Glutamatergic neuron (in vitro differentiated cells): ENCODE data around the gene CDS2. TPM values are rescaled to one million over a fixed set of nuclear protein-coding genes. Genes with fewer than 3 reads are reported as not detected.

Experiments
- DNase-seq: peaks from one replicate; pipeline ENCODE4 v3.0.0; 2022
- H3K27ac Mint-ChIP-seq: one replicate; pipeline ENCODE4 v1.8.0; 2020; ENCODE audit warnings: mild to moderate bottlenecking, mixed read lengths, inconsistent platforms; ENCODE audit not compliant: unreplicated experiment
- H3K27me3 Mint-ChIP-seq: one replicate; pipeline ENCODE4 v1.8.0; 2020; ENCODE audit warnings: mild to moderate bottlenecking, moderate library complexity, mixed read lengths, inconsistent platforms; ENCODE audit not compliant: unreplicated experiment
- H3K36me3 Mint-ChIP-seq: one replicate; pipeline ENCODE4 v1.8.0; 2020; ENCODE audit warnings: mild to moderate bottlenecking, mixed read lengths, inconsistent platforms; ENCODE audit not compliant: unreplicated experiment
- H3K4me1 Mint-ChIP-seq: one replicate; pipeline ENCODE4 v1.8.0; 2020; ENCODE audit warnings: mild to moderate bottlenecking, low read depth, mixed read lengths, inconsistent platforms; ENCODE audit not compliant: unreplicated experiment
- H3K4me3 Mint-ChIP-seq: one replicate; pipeline ENCODE4 v1.8.0; 2020; ENCODE audit warnings: mild to moderate bottlenecking, mixed read lengths, inconsistent platforms; ENCODE audit not compliant: unreplicated experiment
- H3K9me3 Mint-ChIP-seq: one replicate; pipeline ENCODE4 v1.8.0; 2020; ENCODE audit warnings: mild to moderate bottlenecking, moderate library complexity, mixed read lengths, inconsistent platforms; ENCODE audit not compliant: unreplicated experiment
- total RNA-seq: library from RNA; stranded (reverse); fragmentation: NEBNext Ultra II Directional; extraction: Animal tissue kit (Norgen Biotek cat#: 25700); gene quantifications from one replicate; pipeline ENCODE4 v1.2.1, GENCODE V29; 2021; ENCODE audit not compliant: unreplicated experiment
- TF ChIP-seq, protein P1 (sequence below): fragments of 200-600 bp; sonication (generic); IDR thresholded peaks from one replicate; pipeline ENCODE4 v1.5.0; 2021; ENCODE audit not compliant: partially characterized antibody, unreplicated experiment

The CDS2 gene
- total RNA-seq, 1 donor from 2014 or later: 153 TPM

- Mint-ChIP-seq H3K4me1 (peaks cover 8% of the 10 kb centered on the region), H3K27me3 (no peaks in the 10 kb centered on the region), H3K36me3 (no peaks in the 10 kb centered on the region), H3K4me3 (no peak overlapping the region), H3K27ac (no peak overlapping the region), H3K9me3 (peaks cover 2% of the 10 kb centered on the region)
- TF ChIP-seq, protein P1, sequence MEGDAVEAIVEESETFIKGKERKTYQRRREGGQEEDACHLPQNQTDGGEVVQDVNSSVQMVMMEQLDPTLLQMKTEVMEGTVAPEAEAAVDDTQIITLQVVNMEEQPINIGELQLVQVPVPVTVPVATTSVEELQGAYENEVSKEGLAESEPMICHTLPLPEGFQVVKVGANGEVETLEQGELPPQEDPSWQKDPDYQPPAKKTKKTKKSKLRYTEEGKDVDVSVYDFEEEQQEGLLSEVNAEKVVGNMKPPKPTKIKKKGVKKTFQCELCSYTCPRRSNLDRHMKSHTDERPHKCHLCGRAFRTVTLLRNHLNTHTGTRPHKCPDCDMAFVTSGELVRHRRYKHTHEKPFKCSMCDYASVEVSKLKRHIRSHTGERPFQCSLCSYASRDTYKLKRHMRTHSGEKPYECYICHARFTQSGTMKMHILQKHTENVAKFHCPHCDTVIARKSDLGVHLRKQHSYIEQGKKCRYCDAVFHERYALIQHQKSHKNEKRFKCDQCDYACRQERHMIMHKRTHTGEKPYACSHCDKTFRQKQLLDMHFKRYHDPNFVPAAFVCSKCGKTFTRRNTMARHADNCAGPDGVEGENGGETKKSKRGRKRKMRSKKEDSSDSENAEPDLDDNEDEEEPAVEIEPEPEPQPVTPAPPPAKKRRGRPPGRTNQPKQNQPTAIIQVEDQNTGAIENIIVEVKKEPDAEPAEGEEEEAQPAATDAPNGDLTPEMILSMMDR: no peak
- no peak for DNase-seq
These were observed 63.1 kb downstream of the CDS2 start for GRCh38 chr20:5189917-5190316.

GRCh38 chr20:5190444-5190843 is 63.6 kb downstream of the CDS2 start:
- Mint-ChIP-seq H3K9me3 (peaks cover 2% of the 10 kb centered on the region), H3K27me3 (no peaks in the 10 kb centered on the region), H3K27ac (no peak overlapping the region), H3K4me3 (no peak overlapping the region), H3K4me1 (peaks cover 8% of the 10 kb centered on the region), H3K36me3 (no peaks in the 10 kb centered on the region)
- DNase-seq: no peak
- TF ChIP-seq, protein P1: no peak

DNA sequence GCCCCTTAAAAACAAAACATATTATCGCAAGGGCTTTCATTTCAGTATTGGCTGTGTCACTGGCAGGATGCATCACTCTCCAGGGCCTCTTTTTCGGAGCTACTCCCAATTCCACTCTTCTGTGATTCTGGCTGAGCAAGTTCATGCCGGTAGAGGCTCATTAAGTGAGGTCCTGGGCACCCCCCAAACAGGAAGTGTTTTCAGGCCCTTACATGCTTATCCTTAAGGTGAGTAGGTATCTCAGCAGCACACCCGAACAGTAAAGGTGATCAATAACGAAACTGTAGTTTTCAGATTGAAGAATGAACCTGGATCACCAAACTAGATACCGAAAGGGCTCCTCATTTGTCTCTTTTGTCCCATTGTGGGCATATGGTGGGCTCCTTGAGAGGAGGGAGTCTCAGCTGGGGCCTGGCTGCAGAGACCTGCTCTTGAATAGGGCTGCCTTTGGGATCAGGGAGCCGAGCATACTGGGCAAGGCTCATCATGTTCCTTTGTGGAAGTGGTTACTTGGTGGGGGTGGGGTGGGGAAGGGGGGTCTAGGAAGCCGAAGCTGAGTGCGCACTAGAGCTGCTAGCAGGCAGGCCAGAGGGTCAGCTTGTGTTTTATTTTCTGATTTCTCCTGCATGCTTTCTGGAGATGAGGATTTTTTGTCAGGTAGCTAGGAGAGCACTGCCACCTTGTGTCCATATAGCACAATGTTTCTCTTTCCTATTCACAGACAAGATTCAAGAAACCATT is 65.2 kb downstream of the CDS2 start:
- H3K36me3 Mint-ChIP-seq: no peaks in the 10 kb centered on the region
- peak; percentile 28 for DNase-seq
- peak overlapping the region; percentile 44 for H3K27ac Mint-ChIP-seq
- H3K9me3 Mint-ChIP-seq: peaks cover 2% of the 10 kb centered on the region
- TF ChIP-seq, protein P1: peak; percentile 70
- no peaks in the 10 kb centered on the region for H3K27me3 Mint-ChIP-seq
- peaks cover 17% of the 10 kb centered on the region for H3K4me1 Mint-ChIP-seq
- no peak overlapping the region for H3K4me3 Mint-ChIP-seq

DNA sequence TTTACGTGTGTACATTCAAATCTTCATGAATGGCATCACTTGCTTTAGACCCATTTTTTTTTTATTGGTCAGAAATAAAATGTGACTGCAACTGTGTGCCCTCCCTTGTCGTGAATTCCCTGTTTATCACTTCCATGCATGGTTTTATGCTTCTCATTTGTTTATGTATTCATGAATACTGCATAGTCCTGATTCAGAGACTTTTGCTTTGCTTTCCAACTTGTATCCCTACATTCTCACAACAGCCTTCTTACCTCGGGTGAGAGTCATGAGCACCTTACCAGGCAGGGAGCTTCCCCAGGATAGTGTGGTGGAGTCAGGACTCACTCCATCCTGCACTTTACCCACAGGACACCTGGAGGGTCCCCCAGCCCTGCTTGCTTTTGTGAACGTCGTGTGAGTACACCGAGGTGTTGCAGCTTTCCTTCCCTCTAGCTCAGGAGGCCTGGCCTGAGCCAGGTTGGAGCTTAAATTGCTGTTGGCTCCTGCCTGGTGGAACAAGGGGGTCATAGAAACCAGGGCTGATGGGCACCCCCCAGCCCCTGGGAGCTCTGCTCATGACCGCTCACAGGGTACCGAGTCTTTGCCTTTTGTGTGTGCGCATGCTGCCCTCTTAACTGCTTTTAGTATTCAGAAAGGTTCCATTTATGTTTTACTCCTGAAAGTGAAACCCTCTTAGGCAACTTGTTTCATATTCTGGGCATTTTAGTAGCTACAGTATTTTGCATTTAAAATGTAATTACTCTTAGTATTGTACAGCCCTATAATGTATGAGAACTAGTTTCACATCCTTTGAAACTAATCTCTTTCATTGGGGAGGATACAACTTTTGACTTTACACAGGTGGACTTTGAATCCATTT is 66.0 kb downstream of the CDS2 start:
- Mint-ChIP-seq H3K4me1 (peaks cover 19% of the 10 kb centered on the region), H3K27ac (peak overlapping the region; percentile 44), H3K9me3 (peaks cover 2% of the 10 kb centered on the region), H3K4me3 (no peak overlapping the region), H3K27me3 (no peaks in the 10 kb centered on the region), H3K36me3 (no peaks in the 10 kb centered on the region)
- DNase-seq: no peak
- TF ChIP-seq, protein P1: peak; percentile 37

DNA sequence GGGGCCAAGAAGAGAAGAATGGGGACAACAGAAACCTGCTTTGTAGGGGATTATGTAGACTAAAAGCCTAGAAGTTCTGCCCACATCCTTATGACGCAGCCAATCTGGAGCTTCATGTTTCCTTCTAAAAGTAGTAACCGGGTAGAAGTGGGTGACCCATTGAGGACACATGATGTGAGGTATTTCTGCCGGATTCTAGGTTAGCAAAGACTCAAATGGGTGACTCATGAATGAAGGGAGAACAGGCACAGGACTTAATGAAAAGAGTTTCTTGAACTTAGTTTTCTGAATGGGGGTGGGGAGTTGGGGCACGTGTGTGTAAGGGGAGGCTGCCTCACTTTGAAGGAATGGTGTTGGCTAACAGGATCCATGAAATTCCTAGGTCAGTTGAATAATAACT is 68.8 kb downstream of the CDS2 start:
- peaks cover 21% of the 10 kb centered on the region for H3K4me1 Mint-ChIP-seq
- TF ChIP-seq, protein P1: no peak
- H3K27me3 Mint-ChIP-seq: no peaks in the 10 kb centered on the region
- no peaks in the 10 kb centered on the region for H3K36me3 Mint-ChIP-seq
- peaks cover 8% of the 10 kb centered on the region for H3K9me3 Mint-ChIP-seq
- no peak for DNase-seq
- H3K27ac Mint-ChIP-seq: no peak overlapping the region
- H3K4me3 Mint-ChIP-seq: no peak overlapping the region
